Activated CD4-positive, alpha-beta T cell treated with anti-CD3 and anti-CD28 coated beads, Interleukin-2, amount 10 ng/mL, durations not matched to agents 7 days and 5 days (primary cell): ENCODE data around the gene MYO9A. TPM values are rescaled to one million over a fixed set of nuclear protein-coding genes. Genes with fewer than 3 reads are reported as not detected.
"Not testable (repeated sequence)": the region's sequence is repeated elsewhere in the genome, so short reads cannot be mapped to it uniquely, and the experiment has no call there.

Experiments used
- CTCF ChIA-PET: fragments of 350-600 bp; sonication (Branson Sonifier 250); formaldehyde crosslinking; loops from one replicate; lab custom pipeline; 2021; ENCODE audit warnings: antibody characterized with exemption; lab: Charles Lee
- POLR2A ChIA-PET: fragments of 350-600 bp; sonication (Branson Sonifier 250); formaldehyde crosslinking; loops from one replicate; lab custom pipeline; 2021; ENCODE audit warnings: antibody characterized with exemption; lab: Charles Lee
- DNase-seq: peaks from one replicate; pipeline ENCODE4 v3.0.0-alpha.2; 2020
- H3K27ac Mint-ChIP-seq: one replicate; pipeline ENCODE4 v1.8.0; 2021; ENCODE audit warnings: mild to moderate bottlenecking, moderate library complexity, mixed read lengths
- H3K27me3 Mint-ChIP-seq: one replicate; pipeline ENCODE4 v1.8.0; 2021; ENCODE audit warnings: mixed read lengths
- H3K36me3 Mint-ChIP-seq: one replicate; pipeline ENCODE4 v1.8.0; 2021; ENCODE audit warnings: low read depth, mixed read lengths
- H3K4me1 Mint-ChIP-seq: one replicate; pipeline ENCODE4 v1.8.0; 2021; ENCODE audit warnings: mixed read lengths
- H3K4me3 Mint-ChIP-seq: one replicate; pipeline ENCODE4 v1.8.0; 2021; ENCODE audit warnings: mild to moderate bottlenecking, moderate library complexity, mixed read lengths
- H3K9me3 Mint-ChIP-seq: one replicate; pipeline ENCODE4 v1.8.0; 2021; ENCODE audit warnings: mixed read lengths
- total RNA-seq, 2 experiments: library from RNA; stranded (reverse); gene quantifications; one replicate each; pipeline ENCODE4 v1.2.3, GENCODE V29; 2021

The MYO9A gene
- total RNA-seq, 2 experiments from 2014 or later = 21.8 to 24.1 TPM

GRCh38 chr15:72074335-72075060, 43.5 kb downstream of the MYO9A start:
- no peak overlapping the region for H3K4me3 Mint-ChIP-seq
- CTCF ChIA-PET = no interaction called here
- no peak overlapping the region for H3K27ac Mint-ChIP-seq
- no peaks in the 10 kb centered on the region for H3K27me3 Mint-ChIP-seq
- peaks cover 4% of the 10 kb centered on the region for H3K4me1 Mint-ChIP-seq
- POLR2A ChIA-PET = no interaction called here
- H3K9me3 Mint-ChIP-seq = no peaks in the 10 kb centered on the region
- DNase-seq = no peak
- H3K36me3 Mint-ChIP-seq = no peaks in the 10 kb centered on the region

DNA sequence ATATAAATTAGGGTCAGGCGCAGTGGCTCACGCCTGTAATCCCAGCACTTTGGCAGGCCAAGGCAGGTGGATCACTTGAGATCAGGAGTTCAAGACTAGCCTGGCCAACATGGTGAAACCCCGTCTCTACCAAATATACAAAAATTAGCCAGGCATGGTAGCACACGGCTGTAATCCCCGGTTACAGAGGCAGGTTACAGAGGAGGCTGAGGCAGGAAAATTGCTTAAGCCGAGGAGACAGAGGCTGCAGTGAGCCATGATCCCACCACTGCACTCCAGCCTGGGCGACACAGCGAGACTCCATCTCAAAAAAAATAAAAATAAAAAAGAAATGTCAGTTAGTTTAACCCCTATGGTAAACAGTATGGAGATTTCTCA, 46.5 kb downstream of the MYO9A start:
- H3K9me3 Mint-ChIP-seq, H3K4me3 Mint-ChIP-seq, H3K4me1 Mint-ChIP-seq, H3K27ac Mint-ChIP-seq, DNase-seq, CTCF ChIA-PET, POLR2A ChIA-PET, H3K36me3 Mint-ChIP-seq, H3K27me3 Mint-ChIP-seq: not testable (repeated sequence)

DNA sequence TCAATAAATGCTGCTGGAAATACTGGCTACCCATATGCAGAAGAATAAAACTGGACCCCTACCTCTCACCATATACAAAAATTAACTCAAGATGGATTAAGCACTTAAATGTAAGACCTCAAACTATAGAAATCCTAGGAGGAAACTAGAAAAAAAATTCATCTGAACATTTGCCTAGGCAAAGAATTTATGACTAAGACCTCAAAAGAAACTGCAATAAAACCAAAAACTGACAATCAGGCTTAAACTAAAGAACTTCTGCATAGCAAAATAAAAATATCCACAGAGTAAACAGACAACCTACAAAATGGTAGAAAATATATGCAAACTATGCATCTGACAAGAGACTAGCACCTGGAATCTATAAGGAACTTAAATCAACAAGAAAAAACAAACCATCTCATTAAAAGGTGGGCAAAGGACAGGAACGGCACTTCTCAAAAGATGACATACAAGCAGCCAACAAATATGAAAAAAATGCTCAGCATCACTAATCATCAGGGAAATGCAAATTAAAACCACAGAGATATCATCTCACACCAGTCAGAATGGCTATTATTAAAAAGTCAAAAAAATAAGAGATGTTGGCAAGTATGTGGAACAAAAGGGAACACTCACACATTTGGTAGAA, 47.0 kb downstream of the MYO9A start:
- DNase-seq = no peak
- ChIA-PET CTCF (interaction anchor here (0.6 kb wide), 1 partner anchor 9 kb away, joined by 4 read pairs; no protein-coding TSS in a partner anchor), POLR2A (no interaction called here)
- no peaks in the 10 kb centered on the region for H3K36me3 Mint-ChIP-seq
- H3K9me3 Mint-ChIP-seq = no peaks in the 10 kb centered on the region
- no peak overlapping the region for H3K4me3 Mint-ChIP-seq
- H3K4me1 Mint-ChIP-seq = no peaks in the 10 kb centered on the region
- H3K27ac Mint-ChIP-seq = no peak overlapping the region
- no peaks in the 10 kb centered on the region for H3K27me3 Mint-ChIP-seq

GRCh38 chr15:72068856-72069255, 49.1 kb downstream of the MYO9A start:
- Mint-ChIP-seq H3K4me1 (no peaks in the 10 kb centered on the region), H3K27ac (no peak overlapping the region), H3K27me3 (no peaks in the 10 kb centered on the region), H3K9me3 (no peaks in the 10 kb centered on the region), H3K36me3 (no peaks in the 10 kb centered on the region), H3K4me3 (no peak overlapping the region)
- ChIA-PET CTCF (no interaction called here), POLR2A (no interaction called here)
- DNase-seq = no peak

- POLR2A ChIA-PET = no interaction called here
- DNase-seq = no peak
- H3K4me1 Mint-ChIP-seq = no peaks in the 10 kb centered on the region
- peaks cover 2% of the 10 kb centered on the region for H3K9me3 Mint-ChIP-seq
- no peaks in the 10 kb centered on the region for H3K27me3 Mint-ChIP-seq
- CTCF ChIA-PET = interaction anchor here (0.6 kb wide), 1 partner anchor 30 kb away, joined by 3 read pairs; no protein-coding TSS in a partner anchor
- no peaks in the 10 kb centered on the region for H3K36me3 Mint-ChIP-seq
- H3K27ac Mint-ChIP-seq = no peak overlapping the region
- no peak overlapping the region for H3K4me3 Mint-ChIP-seq
These were observed 52.1 kb downstream of the MYO9A start for GRCh38 chr15:72065801-72066200.

- H3K27me3 Mint-ChIP-seq = no peaks in the 10 kb centered on the region
- DNase-seq = no peak
- no peaks in the 10 kb centered on the region for H3K36me3 Mint-ChIP-seq
- peaks cover 2% of the 10 kb centered on the region for H3K9me3 Mint-ChIP-seq
- peaks cover 1% of the 10 kb centered on the region for H3K4me1 Mint-ChIP-seq
- H3K27ac Mint-ChIP-seq = no peak overlapping the region
- H3K4me3 Mint-ChIP-seq = no peak overlapping the region
- ChIA-PET POLR2A (no interaction called here), CTCF (no interaction called here)
These were observed 54.8 kb downstream of the MYO9A start for GRCh38 chr15:72063186-72063585.

DNA sequence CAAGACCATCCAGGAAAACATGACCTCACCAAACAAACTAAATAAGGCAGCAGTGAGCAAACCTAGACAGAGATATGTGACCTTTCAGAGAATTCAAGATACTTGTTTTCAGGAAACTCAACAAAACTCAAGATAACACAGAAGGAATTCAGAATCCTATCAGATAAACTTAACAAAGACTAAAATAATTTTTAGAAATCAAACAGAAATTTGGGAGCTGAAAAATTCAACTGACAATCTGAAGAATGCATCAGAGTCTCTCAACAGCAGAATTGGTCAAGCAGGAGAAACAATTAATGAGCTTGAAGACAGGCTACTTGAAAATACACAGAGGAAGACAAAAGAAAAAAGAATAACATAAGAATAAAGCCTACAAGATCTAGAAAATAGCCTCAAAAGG, 55.6 kb downstream of the MYO9A start:
- Mint-ChIP-seq H3K4me3 (no peak overlapping the region), H3K9me3 (peaks cover 2% of the 10 kb centered on the region), H3K4me1 (peaks cover 8% of the 10 kb centered on the region), H3K27ac (no peak overlapping the region), H3K27me3 (no peaks in the 10 kb centered on the region), H3K36me3 (no peaks in the 10 kb centered on the region)
- POLR2A ChIA-PET = no interaction called here
- DNase-seq = no peak
- CTCF ChIA-PET = no interaction called here

DNA sequence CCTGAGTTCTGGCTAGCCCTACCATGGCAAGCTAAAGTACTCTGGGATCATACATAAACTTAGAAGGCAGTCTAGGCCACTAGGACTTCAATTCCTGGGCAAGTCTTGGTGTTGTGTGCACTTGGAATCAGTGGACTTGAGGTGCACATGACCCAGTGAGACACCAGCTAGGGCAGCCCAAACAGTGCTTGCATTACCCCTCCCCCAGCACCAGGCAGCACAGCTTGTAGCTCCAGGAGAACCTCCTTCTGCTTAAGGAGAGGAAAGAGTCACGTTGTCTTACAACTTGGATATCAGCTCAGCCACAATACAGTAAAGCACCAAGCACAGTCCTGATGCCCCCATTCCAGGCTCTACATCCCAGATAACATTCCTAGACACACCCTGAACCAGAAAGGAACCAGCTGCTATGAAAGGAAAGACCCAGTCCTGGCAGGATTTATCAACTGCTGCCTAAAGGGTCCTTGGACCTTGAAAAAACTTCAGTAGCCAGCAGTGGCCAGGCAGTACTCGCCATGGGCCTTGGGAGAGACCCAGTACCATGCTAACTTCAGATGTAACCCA, 57.2 kb downstream of the MYO9A start:
- H3K4me3 Mint-ChIP-seq = no peak overlapping the region
- no peaks in the 10 kb centered on the region for H3K36me3 Mint-ChIP-seq
- ChIA-PET CTCF (no interaction called here), POLR2A (no interaction called here)
- H3K27me3 Mint-ChIP-seq = no peaks in the 10 kb centered on the region
- peaks cover 2% of the 10 kb centered on the region for H3K9me3 Mint-ChIP-seq
- H3K27ac Mint-ChIP-seq = no peak overlapping the region
- no peak for DNase-seq
- peaks cover 9% of the 10 kb centered on the region for H3K4me1 Mint-ChIP-seq

DNA sequence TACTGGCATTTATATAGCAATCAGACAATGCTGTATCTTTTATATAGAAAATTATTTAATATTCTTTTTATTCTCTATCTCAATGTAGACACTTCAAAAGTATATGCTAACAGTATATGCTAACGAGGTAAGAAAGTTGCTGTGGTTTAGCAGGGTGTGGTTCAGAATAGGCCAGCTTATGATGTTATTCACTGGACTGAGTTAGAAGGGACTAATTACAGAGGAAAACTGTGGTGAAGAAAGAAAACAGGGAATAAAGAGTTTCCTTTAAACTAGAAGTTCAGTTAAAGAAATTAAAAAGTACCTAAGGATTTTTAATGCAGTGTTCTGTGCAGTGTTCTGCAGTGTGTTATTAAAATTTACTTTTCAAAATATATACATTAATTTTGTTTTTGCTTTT, 59.4 kb downstream of the MYO9A start:
- H3K4me1 Mint-ChIP-seq = peaks cover 9% of the 10 kb centered on the region
- no peak for DNase-seq
- ChIA-PET CTCF (no interaction called here), POLR2A (no interaction called here)
- peaks cover 2% of the 10 kb centered on the region for H3K9me3 Mint-ChIP-seq
- H3K36me3 Mint-ChIP-seq = no peaks in the 10 kb centered on the region
- H3K27me3 Mint-ChIP-seq = no peaks in the 10 kb centered on the region
- H3K4me3 Mint-ChIP-seq = no peak overlapping the region
- no peak overlapping the region for H3K27ac Mint-ChIP-seq

DNA sequence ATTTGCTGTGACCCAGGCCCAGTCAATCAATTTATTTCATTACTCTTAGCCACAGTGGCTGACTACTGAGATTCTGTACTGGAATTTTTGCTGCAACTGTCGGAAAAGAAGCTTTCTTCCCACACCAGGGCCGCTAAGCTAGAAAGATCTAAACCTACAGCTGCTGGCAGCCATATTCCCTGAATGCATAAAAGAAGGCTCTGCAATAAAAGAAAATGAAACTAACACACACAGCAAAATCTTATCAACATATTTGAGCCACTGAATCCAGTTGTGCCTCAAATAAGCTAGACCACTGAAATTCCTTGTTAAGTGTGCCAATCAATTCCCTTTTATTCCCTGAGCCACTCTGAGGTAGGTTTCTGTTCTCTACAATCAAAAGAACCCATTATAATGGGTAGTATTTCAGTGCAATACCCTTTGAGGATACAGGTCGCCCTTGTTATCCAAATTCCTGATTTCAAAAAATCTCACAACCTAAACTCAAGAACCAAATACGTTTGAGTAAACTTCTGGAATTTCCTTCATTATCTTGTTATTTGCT, 60.3 kb downstream of the MYO9A start:
- no peak for DNase-seq
- CTCF ChIA-PET = interaction anchor here (0.6 kb wide), 1 partner anchor 62 kb away, joined by 3 read pairs; no protein-coding TSS in a partner anchor
- POLR2A ChIA-PET = interaction anchor here (0.6 kb wide), 1 partner anchor 247 kb away, joined by 3 read pairs; no protein-coding TSS in a partner anchor
- Mint-ChIP-seq H3K36me3 (no peaks in the 10 kb centered on the region), H3K4me1 (peaks cover 9% of the 10 kb centered on the region), H3K9me3 (peaks cover 2% of the 10 kb centered on the region), H3K4me3 (no peak overlapping the region), H3K27me3 (no peaks in the 10 kb centered on the region), H3K27ac (no peak overlapping the region)

- POLR2A ChIA-PET, H3K27ac Mint-ChIP-seq, H3K9me3 Mint-ChIP-seq, H3K4me1 Mint-ChIP-seq, DNase-seq, H3K36me3 Mint-ChIP-seq, CTCF ChIA-PET, H3K4me3 Mint-ChIP-seq, H3K27me3 Mint-ChIP-seq: not testable (repeated sequence)
These were observed 61.7 kb downstream of the MYO9A start for GRCh38 chr15:72056217-72056616.

DNA sequence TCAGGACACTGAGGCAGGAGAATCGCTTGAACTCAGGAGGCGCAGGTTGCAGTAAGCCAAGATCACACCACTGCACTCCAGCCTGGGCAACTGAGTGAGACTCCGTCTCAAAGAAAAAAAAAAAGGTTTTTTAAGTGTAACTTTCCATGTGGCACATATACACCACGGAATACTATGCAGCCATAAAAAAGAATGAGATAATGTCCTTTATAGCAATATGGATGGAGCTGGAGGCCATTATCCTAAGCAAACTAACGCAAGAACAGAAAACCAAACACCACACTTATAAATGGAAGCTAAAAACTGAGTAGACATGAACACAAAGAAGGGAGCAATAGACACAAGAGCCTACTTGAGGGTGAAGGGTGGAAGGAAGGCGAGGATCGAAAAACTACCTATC, 64.7 kb downstream of the MYO9A start:
- not testable (repeated sequence) for H3K9me3 Mint-ChIP-seq, H3K36me3 Mint-ChIP-seq, DNase-seq, H3K27ac Mint-ChIP-seq, H3K4me1 Mint-ChIP-seq, H3K4me3 Mint-ChIP-seq, H3K27me3 Mint-ChIP-seq
- POLR2A ChIA-PET = interaction anchor here (0.6 kb wide), 1 partner anchor 60 kb away, joined by 3 read pairs; no protein-coding TSS in a partner anchor
- CTCF ChIA-PET = interaction anchor here (0.6 kb wide), 1 partner anchor 11 kb away, joined by 3 read pairs; no protein-coding TSS in a partner anchor

DNA sequence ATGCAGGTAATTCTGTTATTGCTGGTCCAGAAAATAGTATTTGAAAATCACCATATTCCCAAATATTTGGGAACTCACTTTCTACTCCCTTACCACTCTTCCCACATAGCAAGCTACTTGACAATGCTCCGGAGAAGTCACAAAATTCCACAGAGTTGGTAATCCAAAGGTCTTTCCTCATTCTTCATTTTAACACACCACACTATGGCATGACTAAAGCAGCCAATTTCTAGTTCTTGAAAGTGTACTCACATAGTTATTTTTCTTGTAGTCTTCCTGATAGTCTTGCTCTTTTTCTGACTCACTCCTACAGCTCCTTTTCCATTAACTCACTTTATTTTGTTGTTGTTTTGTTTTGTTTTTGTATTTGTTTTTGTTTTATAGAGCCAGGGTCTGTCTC, 67.2 kb downstream of the MYO9A start:
- ChIA-PET POLR2A (no interaction called here), CTCF (no interaction called here)
- no peak overlapping the region for H3K4me3 Mint-ChIP-seq
- H3K27ac Mint-ChIP-seq = no peak overlapping the region
- no peaks in the 10 kb centered on the region for H3K4me1 Mint-ChIP-seq
- H3K27me3 Mint-ChIP-seq = no peaks in the 10 kb centered on the region
- H3K9me3 Mint-ChIP-seq = no peaks in the 10 kb centered on the region
- no peak for DNase-seq
- peaks cover under 1% of the 10 kb centered on the region for H3K36me3 Mint-ChIP-seq
